ENCODE measurements around the gene PPIH. TPM values are rescaled to one million over a fixed set of nuclear protein-coding genes. Genes with fewer than 3 reads are reported as not detected.
"Not testable (repeated sequence)": the region's sequence is repeated elsewhere in the genome, so short reads cannot be mapped to it uniquely, and the experiment has no call there.

Gene PPIH
- total and polyA plus RNA-seq, 3 donors from 2014 or later, result 38.7 to 40.0 (median 39.6) TPM

GRCh38 chr1:42720868-42721267, 62.6 kb downstream of the PPIH start:
- no peak overlapping the region for H3K4me3 ChIP-seq
- intact Hi-C loops (cut with DNase I; ENCODE audit: low total_unique reads), result no loop called here
- no peaks in the 10 kb centered on the region for H3K27me3 ChIP-seq
- no peaks in the 10 kb centered on the region for H3K36me3 ChIP-seq (ENCODE audit: low read depth, missing control alignments)
- H3K9me3 ChIP-seq, result no peaks in the 10 kb centered on the region
- WGBS, 2 donors, result 89 to 92% methylated on average over 1 of the region's 1 CpG
- no peaks in the 10 kb centered on the region for H3K4me1 ChIP-seq
- DNase-seq, result no peak
- TF ChIP-seq POLR2A (IDR thresholded peaks at IDR 0.05) (no peak), CTCF (IDR thresholded peaks at IDR 0.05) (no peak)
- H3K27ac ChIP-seq, result no peak overlapping the region

- 92 to 97% methylated on average over 3 of the region's 3 CpGs for WGBS, 2 donors
- no peak overlapping the region for H3K4me3 ChIP-seq
- no peak for DNase-seq
- no peaks in the 10 kb centered on the region for H3K4me1 ChIP-seq
- TF ChIP-seq POLR2A (IDR thresholded peaks at IDR 0.05), result no peak
- no peak for TF ChIP-seq CTCF (IDR thresholded peaks at IDR 0.05)
- H3K27ac ChIP-seq, result no peak overlapping the region
- intact Hi-C loops (cut with DNase I; ENCODE audit: low total_unique reads), result no loop called here
- H3K36me3 ChIP-seq (ENCODE audit: low read depth, missing control alignments), result no peaks in the 10 kb centered on the region
- H3K9me3 ChIP-seq, result no peaks in the 10 kb centered on the region
- H3K27me3 ChIP-seq, result no peaks in the 10 kb centered on the region
These were observed 63.7 kb downstream of the PPIH start for GRCh38 chr1:42721926-42722325.

GRCh38 chr1:42722403-42722802, 64.2 kb downstream of the PPIH start:
- H3K27ac ChIP-seq; H3K4me1 ChIP-seq; H3K4me3 ChIP-seq; H3K27me3 ChIP-seq; DNase-seq; H3K36me3 ChIP-seq (ENCODE audit: low read depth, missing control alignments); intact Hi-C loops (cut with DNase I; ENCODE audit: low total_unique reads); H3K9me3 ChIP-seq: not testable (repeated sequence)
- 83 to 96% methylated on average over 2 of the region's 2 CpGs for whole genome bisulfite sequencing, 2 donors

- intact Hi-C loops (cut with DNase I; ENCODE audit: low total_unique reads), result no loop called here
- DNase-seq, result peak; percentile 1
- WGBS, 2 donors, result 83 to 88% methylated on average over 6 of the region's 6 CpGs
- Histone ChIP-seq H3K36me3 (ENCODE audit: low read depth, missing control alignments) (no peaks in the 10 kb centered on the region), H3K27me3 (no peaks in the 10 kb centered on the region), H3K4me1 (no peaks in the 10 kb centered on the region), H3K9me3 (no peaks in the 10 kb centered on the region), H3K27ac (no peak overlapping the region), H3K4me3 (no peak overlapping the region)
- TF ChIP-seq CTCF (IDR thresholded peaks at IDR 0.05), result no peak
- TF ChIP-seq POLR2A (IDR thresholded peaks at IDR 0.05), result no peak
These were observed 65.3 kb downstream of the PPIH start for GRCh38 chr1:42723511-42723910.

GRCh38 chr1:42725820-42726219, 67.6 kb downstream of the PPIH start:
- H3K9me3 ChIP-seq; H3K4me3 ChIP-seq; H3K36me3 ChIP-seq (ENCODE audit: low read depth, missing control alignments); intact Hi-C loops (cut with DNase I; ENCODE audit: low total_unique reads); H3K27me3 ChIP-seq; DNase-seq; H3K4me1 ChIP-seq; H3K27ac ChIP-seq: not testable (repeated sequence)
- 92 to 96% methylated on average over 4 of the region's 4 CpGs for WGBS, 2 donors

Other genes starting within 250 kb of the PPIH start
- 10 to 100 TPM; 31.3 to 40.7 TPM for gene ZMYND12, start 202.4 kb upstream of the PPIH start, total RNA-seq
- gene ZMYND12, start 202.4 kb upstream of the PPIH start, polyA plus RNA-seq (ENCODE audit: insufficient read depth, low read depth, low replicate concordance), result 122 TPM
- gene PPCS, start 201.9 kb upstream of the PPIH start, total RNA-seq, result 10 to 100 TPM; 56.7 to 72.9 TPM
- gene PPCS, start 201.9 kb upstream of the PPIH start, polyA plus RNA-seq (ENCODE audit: insufficient read depth, low read depth, low replicate concordance), result 44.9 TPM
- gene CCDC30, start 195.1 kb upstream of the PPIH start, total RNA-seq, result 10 to 100 TPM in 1 of 2 donors, 1 to 10 TPM in 1; 5.8 to 14.6 TPM
- 16.1 TPM for gene CCDC30, start 195.1 kb upstream of the PPIH start, polyA plus RNA-seq (ENCODE audit: insufficient read depth, low read depth, low replicate concordance)
- gene YBX1, start 24.0 kb downstream of the PPIH start, total RNA-seq, result 100 to 1,000 TPM; 798 to 982 TPM
- gene YBX1, start 24.0 kb downstream of the PPIH start, polyA plus RNA-seq (ENCODE audit: insufficient read depth, low read depth, low replicate concordance), result 2,470 TPM
- under 1 TPM; 0.19 to 0.24 TPM for gene CLDN19, start 81.8 kb downstream of the PPIH start, total RNA-seq
- gene CLDN19, start 81.8 kb downstream of the PPIH start, polyA plus RNA-seq (ENCODE audit: insufficient read depth, low read depth, low replicate concordance), result 0.12 TPM
- 10 to 100 TPM; 66.1 to 73.8 TPM for gene P3H1, start 108.6 kb downstream of the PPIH start, total RNA-seq
- gene P3H1, start 108.6 kb downstream of the PPIH start, polyA plus RNA-seq (ENCODE audit: insufficient read depth, low read depth, low replicate concordance), result 60.8 TPM
- gene C1orf50, start 108.8 kb downstream of the PPIH start, total RNA-seq, result 10 to 100 TPM in 1 of 2 donors, 1 to 10 TPM in 1; 9.4 to 10.2 TPM
- 21.8 TPM for gene C1orf50, start 108.8 kb downstream of the PPIH start, polyA plus RNA-seq (ENCODE audit: insufficient read depth, low read depth, low replicate concordance)
- 1 to 10 TPM in 1 of 2 donors, under 1 TPM in 1; 0.68 to 1.6 TPM for gene TMEM269, start 126.6 kb downstream of the PPIH start, total RNA-seq
- 3.5 TPM for gene TMEM269, start 126.6 kb downstream of the PPIH start, polyA plus RNA-seq (ENCODE audit: insufficient read depth, low read depth, low replicate concordance)
- gene ERMAP, start 158.7 kb downstream of the PPIH start, total RNA-seq, result 10 to 100 TPM; 10.6 to 14.0 TPM
- gene ERMAP, start 158.7 kb downstream of the PPIH start, polyA plus RNA-seq (ENCODE audit: insufficient read depth, low read depth, low replicate concordance), result 11.7 TPM
- gene SVBP, start 159.0 kb downstream of the PPIH start, total RNA-seq, result 10 to 100 TPM; 36.2 to 47.9 TPM
- gene SVBP, start 159.0 kb downstream of the PPIH start, polyA plus RNA-seq (ENCODE audit: insufficient read depth, low read depth, low replicate concordance), result 86.0 TPM
- 10 to 100 TPM; 16.7 to 17.3 TPM for gene ZNF691, start 188.2 kb downstream of the PPIH start, total RNA-seq
- 12.9 TPM for gene ZNF691, start 188.2 kb downstream of the PPIH start, polyA plus RNA-seq (ENCODE audit: insufficient read depth, low read depth, low replicate concordance)